Lower lobe of right lung (tissue), 2 donors: Measurements from ENCODE around the gene FES. TPM values are rescaled to one million over a fixed set of nuclear protein-coding genes. Genes with fewer than 3 reads are reported as not detected.
"Not testable (repeated sequence)": the region's sequence is repeated elsewhere in the genome, so short reads cannot be mapped to it uniquely, and the experiment has no call there.

Experiments used
- ATAC-seq, 2 donors: fragments of 200-7000 bp; cut with Tn5 transposase; one replicate each; pipeline ENCODE4 v1.9.1; 2020 to 2022; ENCODE audit warnings: mild to moderate bottlenecking in 2 of 2, moderate library complexity in 2 of 2
- DNase-seq: peaks from one replicate; pipeline ENCODE4 v3.0.0-alpha.2; 2020
- H3K27ac ChIP-seq: fragments of 200-600 bp; one replicate; pipeline ENCODE4 v1.8.0; 2022
- H3K27me3 ChIP-seq: fragments of 200-600 bp; one replicate; pipeline ENCODE4 v1.8.0; 2022; ENCODE audit warnings: low read depth
- H3K36me3 ChIP-seq: fragments of 200-600 bp; one replicate; pipeline ENCODE4 v1.8.0; 2022; ENCODE audit warnings: mild to moderate bottlenecking
- H3K4me1 ChIP-seq: fragments of 200-600 bp; one replicate; pipeline ENCODE4 v1.8.0; 2022
- H3K4me3 ChIP-seq: fragments of 200-600 bp; one replicate; pipeline ENCODE4 v1.8.0; 2022; ENCODE audit warnings: mild to moderate bottlenecking
- H3K9me3 ChIP-seq: fragments of 200-600 bp; one replicate; pipeline ENCODE4 v1.8.0; 2022
- CTCF ChIP-seq: fragments of 200-600 bp; IDR thresholded peaks from one replicate; pipeline ENCODE4 v1.8.0; 2022; ENCODE audit warnings: antibody characterized with exemption, mild to moderate bottlenecking
- intact Hi-C: fragments of 100-400 bp; cut with DNase I; formaldehyde crosslinking; loops from one replicate; pipeline ENCODE4 v1.11.0; 2022
- total RNA-seq: library from RNA; stranded (reverse); fragmentation: NEBNext Ultra II Directional; extraction: Animal tissue kit (Norgen Biotek cat#: 25700); gene quantifications from one replicate; pipeline ENCODE4 v1.2.1, GENCODE V29; 2021
- donor health status: DM: no; HTN: yes; CAD: no; lungs with severe emphysema.

FES gene
- total RNA-seq, 1 donor from 2014 or later, result 51.0 TPM

DNA sequence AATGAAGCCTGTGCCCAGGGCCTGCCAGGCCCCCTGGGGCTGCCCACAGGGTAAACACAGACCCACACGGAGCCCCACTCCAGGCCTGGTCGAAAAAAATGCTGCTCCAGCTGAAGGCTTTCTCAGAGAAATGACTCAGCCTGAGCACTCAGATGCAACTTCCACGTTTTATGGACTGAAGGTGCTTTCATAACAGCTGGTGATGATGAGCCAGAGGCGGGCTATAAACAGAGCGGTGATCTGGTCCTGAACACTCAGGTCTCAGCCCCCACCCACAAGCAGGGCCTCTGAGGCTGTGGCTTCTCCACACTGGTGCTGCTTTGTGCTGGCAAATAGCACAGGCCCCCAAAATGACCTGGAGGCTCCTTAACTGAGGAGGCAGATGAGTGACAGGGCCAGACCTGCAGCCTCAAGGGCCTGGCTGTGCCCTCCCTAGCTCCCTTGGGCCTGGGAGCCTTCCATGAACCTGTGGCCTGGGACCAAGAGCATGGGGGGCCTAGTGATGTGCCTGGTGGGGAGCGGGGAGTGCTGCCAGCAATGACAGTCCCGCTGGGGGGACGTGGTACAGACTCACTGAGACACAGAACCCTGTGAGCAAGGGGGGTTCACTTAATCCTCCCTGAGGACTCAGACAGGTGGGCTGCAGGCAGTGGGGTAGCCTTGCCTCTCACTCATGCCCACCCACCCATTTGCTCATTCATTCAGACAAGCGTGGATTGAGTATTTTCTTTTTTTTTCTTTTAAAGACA is 38.9 kb upstream of the FES start:
- no peak for DNase-seq
- H3K9me3 ChIP-seq, result no peaks in the 10 kb centered on the region
- ATAC-seq, result peak; percentile 74 to 82
- intact Hi-C loops, result no loop called here
- H3K4me3 ChIP-seq, result no peak overlapping the region
- H3K36me3 ChIP-seq, result no peaks in the 10 kb centered on the region
- no peaks in the 10 kb centered on the region for H3K27me3 ChIP-seq
- no peaks in the 10 kb centered on the region for H3K4me1 ChIP-seq
- no peak for TF ChIP-seq CTCF
- peak overlapping the region; percentile 68 for H3K27ac ChIP-seq

- DNase-seq, H3K27me3 ChIP-seq, intact Hi-C loops, H3K9me3 ChIP-seq, H3K36me3 ChIP-seq, ATAC-seq, H3K4me3 ChIP-seq, H3K27ac ChIP-seq, H3K4me1 ChIP-seq: not testable (repeated sequence)
These were observed 34.9 kb upstream of the FES start for GRCh38 chr15:90849424-90849823.

- no peaks in the 10 kb centered on the region for H3K9me3 ChIP-seq
- H3K36me3 ChIP-seq, result no peaks in the 10 kb centered on the region
- DNase-seq (no peak), ATAC-seq (no peak)
- no peak for TF ChIP-seq CTCF
- no peaks in the 10 kb centered on the region for H3K27me3 ChIP-seq
- H3K4me3 ChIP-seq, result no peak overlapping the region
- intact Hi-C loops, result no loop called here
- H3K27ac ChIP-seq, result no peak overlapping the region
- peaks cover 7% of the 10 kb centered on the region for H3K4me1 ChIP-seq
These were observed 33.2 kb upstream of the FES start for GRCh38 chr15:90851114-90851513.

DNA sequence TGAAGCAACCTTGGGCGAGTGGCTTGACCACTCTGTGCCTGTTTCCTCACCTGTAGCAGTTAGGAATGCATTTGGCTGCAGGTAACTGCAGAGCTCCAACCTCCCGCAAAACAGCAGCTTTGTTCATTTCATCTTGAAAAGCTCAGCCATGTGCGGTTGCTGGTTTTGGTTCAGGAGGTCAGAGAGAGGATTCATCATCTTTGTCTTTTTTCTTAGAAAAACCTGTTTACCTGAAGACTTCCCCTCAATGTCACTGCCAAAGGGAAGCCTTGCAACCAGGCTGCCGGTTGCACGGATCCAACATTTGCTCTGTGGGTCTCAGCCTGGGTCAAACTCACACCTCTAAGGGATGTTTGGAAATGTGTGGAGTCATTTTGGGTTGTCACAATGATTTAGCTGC is 32.4 kb upstream of the FES start:
- Histone ChIP-seq H3K27me3 (no peaks in the 10 kb centered on the region), H3K4me1 (peaks cover 7% of the 10 kb centered on the region), H3K9me3 (no peaks in the 10 kb centered on the region), H3K27ac (no peak overlapping the region), H3K4me3 (no peak overlapping the region), H3K36me3 (no peaks in the 10 kb centered on the region)
- intact Hi-C loops, result no loop called here
- DNase-seq, result no peak
- no peak for ATAC-seq
- TF ChIP-seq CTCF, result no peak

GRCh38 chr15:90855139-90855538 is 29.2 kb upstream of the FES start:
- Histone ChIP-seq H3K27me3 (no peaks in the 10 kb centered on the region), H3K4me1 (peaks cover 18% of the 10 kb centered on the region), H3K9me3 (no peaks in the 10 kb centered on the region), H3K4me3 (no peak overlapping the region), H3K27ac (no peak overlapping the region), H3K36me3 (no peaks in the 10 kb centered on the region)
- no peak for TF ChIP-seq CTCF
- intact Hi-C loops, result no loop called here
- no peak for DNase-seq
- ATAC-seq, result no peak

- no peak overlapping the region for H3K27ac ChIP-seq
These were observed 27.0 kb upstream of the FES start for GRCh38 chr15:90857337-90857736.

More at GRCh38 chr15:90857337-90857736, 27.0 kb upstream of the FES start:
- Histone ChIP-seq H3K27me3 (no peaks in the 10 kb centered on the region), H3K9me3 (no peaks in the 10 kb centered on the region), H3K4me1 (peaks cover 16% of the 10 kb centered on the region), H3K4me3 (no peak overlapping the region), H3K36me3 (no peaks in the 10 kb centered on the region)
- DNase-seq (no peak), ATAC-seq (no peak)
- intact Hi-C loops, result no loop called here
- no peak for TF ChIP-seq CTCF
